Fibroblast of peridontal ligament (primary cell): Measurements from ENCODE around the gene FAXDC2.
"Not testable (repeated sequence)": the region's sequence is repeated elsewhere in the genome, so short reads cannot be mapped to it uniquely, and the experiment has no call there.

Source experiments
- DNase-seq: peaks from one replicate; pipeline ENCODE4 v3.0.0-alpha.2; 2010; ENCODE audit errors: extremely low read depth

The FAXDC2 gene

GRCh38 chr5:154830596-154830995, 19.8 kb downstream of the FAXDC2 start:
- no peak for DNase-seq

- DNase-seq = no peak
Observed at GRCh38 chr5:154830219-154830595, 20.2 kb downstream of the FAXDC2 start.

- no peak for DNase-seq
Observed at GRCh38 chr5:154829589-154830218, 20.7 kb downstream of the FAXDC2 start.

- DNase-seq = no peak
Observed at GRCh38 chr5:154829181-154829588, 21.2 kb downstream of the FAXDC2 start.

GRCh38 chr5:154824070-154824469, 26.3 kb downstream of the FAXDC2 start:
- DNase-seq = no peak

GRCh38 chr5:154823605-154824004, 26.8 kb downstream of the FAXDC2 start:
- no peak for DNase-seq

- DNase-seq = not testable (repeated sequence)
Observed at GRCh38 chr5:154822896-154823295, 27.5 kb downstream of the FAXDC2 start.

- no peak for DNase-seq
Observed at GRCh38 chr5:154820383-154820782, 30.0 kb downstream of the FAXDC2 start.

GRCh38 chr5:154819546-154819945, 30.9 kb downstream of the FAXDC2 start:
- DNase-seq = no peak

- no peak for DNase-seq
Observed at GRCh38 chr5:154818471-154819116, 31.8 kb downstream of the FAXDC2 start.

GRCh38 chr5:154817815-154818214, 32.6 kb downstream of the FAXDC2 start:
- DNase-seq = no peak

- no peak for DNase-seq
Observed at GRCh38 chr5:154816891-154817492, 33.4 kb downstream of the FAXDC2 start.

GRCh38 chr5:154815684-154816247, 34.6 kb downstream of the FAXDC2 start:
- DNase-seq = no peak

- no peak for DNase-seq
Observed at GRCh38 chr5:154815025-154815424, 35.4 kb downstream of the FAXDC2 start.

GRCh38 chr5:154813736-154814135, 36.7 kb downstream of the FAXDC2 start:
- no peak for DNase-seq

GRCh38 chr5:154813158-154813557, 37.2 kb downstream of the FAXDC2 start:
- DNase-seq = no peak

GRCh38 chr5:154811653-154812465, 38.5 kb downstream of the FAXDC2 start:
- DNase-seq = peak; percentile 83

GRCh38 chr5:154811239-154811638, 39.2 kb downstream of the FAXDC2 start:
- no peak for DNase-seq

GRCh38 chr5:154806176-154806575, 44.2 kb downstream of the FAXDC2 start:
- DNase-seq = no peak

GRCh38 chr5:154802050-154802449, 48.4 kb downstream of the FAXDC2 start:
- no peak for DNase-seq

GRCh38 chr5:154801083-154801482, 49.3 kb downstream of the FAXDC2 start:
- DNase-seq = peak; percentile 32

GRCh38 chr5:154800582-154800981, 49.8 kb downstream of the FAXDC2 start:
- DNase-seq = no peak
